Motor neuron (in vitro differentiated cells): ENCODE measurements around the gene OTOP3. TPM values are rescaled to one million over a fixed set of nuclear protein-coding genes. Genes with fewer than 3 reads are reported as not detected.
A peak's percentile ranks its signal among the peaks of the same experiment; 100 is the strongest.

Source experiments
- ATAC-seq, 8 experiments: fragments of 200-7000 bp; cut with Tn5 transposase; replicated peaks in 6 of 8; 2 replicates each; pipeline ENCODE4 v1.8.0; 2021; ENCODE audit warnings: mild to moderate bottlenecking in 8 of 8, moderate library complexity in 8 of 8
- H3K27ac ChIP-seq, 2 donors: fragments of 250-450 bp; sonication (Bioruptor Pico); 2 replicates each; pipeline ENCODE4 v1.9.0; 2021; ENCODE audit warnings: antibody characterized with exemption in 2 of 2, mild to moderate bottlenecking in 2 of 2, moderate library complexity in 1 of 2
- H3K4me1 ChIP-seq, 2 donors: fragments of 250-450 bp; sonication (Bioruptor Pico); replicated peaks in 1 of 2; 2 replicates each; pipeline ENCODE4 v1.6.1; 2021; ENCODE audit warnings: antibody characterized with exemption in 2 of 2, mild to moderate bottlenecking in 2 of 2, moderate library complexity in 1 of 2
- H3K4me3 ChIP-seq, 5 donors: fragments of 250-450 bp; sonication (Bioruptor Pico); 2 replicates each; pipeline ENCODE4 v1.9.0; 2021; ENCODE audit warnings: antibody characterized with exemption in 5 of 5, mild to moderate bottlenecking in 5 of 5, moderate library complexity in 4 of 5
- WGBS, 10 experiments: fragments of 450-650 bp; shearing (Covaris generic); methylation state at CpG; one replicate each; pipeline ENCODE4 v1.0.0; 2022; 5-methylcytosine and 5-hydroxymethylcytosine counted together
- in situ Hi-C, 9 experiments: fragments of 400-800 bp; cut with MboI; loops; one replicate each; pipeline ENCODE4 v1.15.0; 2021; ENCODE audit warnings: low sequenced_read_pairs in 9 of 9, low pct_unique_long_range_greater_than_20kb in 2 of 9; ENCODE audit not compliant: unreplicated experiment in 9 of 9
- total RNA-seq, 8 experiments: library from RNA; unstranded; fragments of 300-600 nt; gene quantifications; 2 replicates each; pipeline versions ENCODE4 v1.2.3 to v1.2.4, GENCODE V29; 2022

Gene OTOP3
- total RNA-seq, 8 experiments from 2014 or later = 0.10 to 0.38 (median 0.11) TPM; not detected in 5

DNA sequence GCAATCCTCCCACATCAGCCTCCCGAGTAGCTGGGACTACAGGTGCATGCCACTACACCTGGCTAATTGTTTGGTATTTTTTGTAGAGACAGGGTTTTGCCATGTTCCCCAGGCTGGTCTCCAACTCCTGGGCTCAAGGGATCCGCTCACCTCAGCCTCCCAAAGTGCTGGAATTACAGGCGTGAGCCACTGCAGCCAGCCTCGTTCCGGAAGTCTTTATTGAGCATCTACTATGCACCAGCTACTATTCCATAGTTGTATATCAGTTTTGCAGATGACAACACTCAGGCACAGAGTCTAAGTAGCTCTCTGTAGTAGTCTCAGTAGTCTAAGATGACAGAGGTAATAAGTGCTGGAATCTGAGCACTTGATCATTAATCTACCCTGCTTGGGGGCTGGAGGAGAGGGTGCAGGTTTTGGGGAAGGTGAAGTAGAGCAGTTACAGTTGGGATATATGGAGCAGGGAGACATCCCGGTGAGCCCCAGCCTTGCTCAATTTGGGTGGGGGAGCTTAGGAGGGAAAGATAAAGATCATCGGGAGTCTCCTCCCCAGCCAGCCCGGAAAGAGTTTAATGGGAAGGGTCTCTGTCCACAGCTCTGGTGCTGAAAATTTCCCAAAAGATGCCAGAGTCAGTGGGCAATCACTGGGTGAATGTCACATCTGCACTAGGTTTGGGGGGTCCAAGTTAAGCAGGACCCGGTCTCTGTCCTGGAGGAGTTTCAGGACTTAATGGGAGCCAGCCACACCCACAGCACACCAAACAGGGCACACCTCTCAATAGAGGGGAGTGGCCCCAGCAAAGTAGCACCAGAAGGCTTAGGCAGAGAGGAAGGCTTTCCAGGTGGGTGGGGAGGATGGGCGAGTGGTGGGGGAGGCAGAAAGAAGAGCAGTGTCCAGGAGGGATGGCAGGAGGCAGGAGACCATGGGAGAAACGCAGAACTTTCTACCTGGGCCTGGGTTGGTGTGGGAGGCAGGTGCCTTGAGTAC, 1.7 kb downstream of the OTOP3 start:
- 0 to 83% (median 47%) methylated on average over 1 to 5 of the region's 11 CpGs; no CpG with 5 or more reads in 2 of the 10 experiments for WGBS, 10 experiments
- Histone ChIP-seq H3K4me1 (peaks cover 5 to 7% of the 10 kb centered on the region in 2 donors), H3K27ac (no peak overlapping the region), H3K4me3 (no peak overlapping the region)
- no peak for ATAC-seq
- in situ Hi-C loops = no loop called here

DNA sequence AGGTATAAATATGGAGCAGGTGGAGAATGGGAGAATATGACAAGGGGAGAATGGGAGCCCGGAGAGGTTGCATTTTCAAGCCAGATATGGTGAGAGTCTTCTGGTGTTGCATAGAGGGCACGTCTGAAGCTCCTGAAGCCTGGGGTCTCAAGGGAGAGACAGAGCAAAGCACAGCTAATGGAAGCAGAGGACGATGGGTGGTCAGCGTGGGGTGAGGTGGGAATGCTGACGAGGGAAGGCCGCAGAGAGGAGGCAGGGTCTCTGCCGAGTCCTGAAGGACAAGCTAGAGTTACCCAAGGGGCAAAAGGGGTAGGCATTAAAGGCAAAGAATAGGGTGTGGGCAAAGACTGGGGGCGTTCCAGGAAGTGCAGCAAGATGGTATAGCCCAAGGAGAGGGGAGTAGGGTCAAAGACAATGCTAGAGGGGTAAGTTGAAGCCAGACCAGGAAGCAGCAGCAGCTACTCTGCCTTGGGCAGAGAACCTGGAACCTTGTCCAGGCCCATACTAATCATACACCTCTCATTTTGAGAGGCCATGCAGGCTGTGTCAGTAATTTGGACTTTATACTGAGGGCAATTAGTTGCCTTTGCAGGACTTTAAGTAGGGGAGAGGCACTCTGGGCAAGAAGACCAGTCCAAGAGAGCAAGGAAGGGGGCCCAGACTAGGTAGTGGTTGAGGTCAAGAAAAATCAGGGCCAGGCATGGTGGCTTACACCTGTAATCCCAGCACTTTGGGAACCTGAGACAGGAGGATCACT, 2.7 kb downstream of the OTOP3 start:
- no peak overlapping the region for H3K4me3 ChIP-seq
- no peak overlapping the region for H3K27ac ChIP-seq
- no peak for ATAC-seq
- in situ Hi-C loops = no loop called here
- 8 to 90% (median 20%) methylated on average over 2 to 6 of the region's 8 CpGs; no CpG with 5 or more reads in 2 of the 10 experiments for WGBS, 10 experiments
- H3K4me1 ChIP-seq = peaks cover 5 to 7% of the 10 kb centered on the region in 2 donors

DNA sequence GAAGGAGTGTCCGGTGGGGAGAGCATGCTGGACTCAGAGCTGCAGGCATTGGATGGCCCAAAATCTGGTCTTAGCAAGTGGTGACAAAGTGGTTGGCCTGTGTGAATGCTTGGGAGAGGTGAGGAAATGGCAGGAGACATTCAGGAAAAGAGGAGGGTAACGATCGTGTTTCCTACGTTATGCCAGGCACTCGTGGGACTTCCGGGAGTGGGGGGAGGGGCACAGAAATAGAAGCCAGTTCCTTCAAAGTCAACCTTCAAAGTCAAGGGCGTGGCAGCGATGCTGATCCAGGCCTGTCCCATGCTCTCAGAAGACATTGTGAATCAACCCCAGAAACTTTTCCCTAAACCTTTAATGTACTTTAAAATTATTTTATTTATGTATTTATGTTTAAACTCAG, 3.8 kb downstream of the OTOP3 start:
- Histone ChIP-seq H3K4me1 (peaks cover 5 to 7% of the 10 kb centered on the region in 2 donors), H3K4me3 (no peak overlapping the region), H3K27ac (no peak overlapping the region)
- WGBS, 10 experiments = 11 to 64% (median 41%) methylated on average over 2 to 7 of the region's 8 CpGs; no CpG with 5 or more reads in 4 of the 10 experiments
- no peak for ATAC-seq
- in situ Hi-C loops = no loop called here

DNA sequence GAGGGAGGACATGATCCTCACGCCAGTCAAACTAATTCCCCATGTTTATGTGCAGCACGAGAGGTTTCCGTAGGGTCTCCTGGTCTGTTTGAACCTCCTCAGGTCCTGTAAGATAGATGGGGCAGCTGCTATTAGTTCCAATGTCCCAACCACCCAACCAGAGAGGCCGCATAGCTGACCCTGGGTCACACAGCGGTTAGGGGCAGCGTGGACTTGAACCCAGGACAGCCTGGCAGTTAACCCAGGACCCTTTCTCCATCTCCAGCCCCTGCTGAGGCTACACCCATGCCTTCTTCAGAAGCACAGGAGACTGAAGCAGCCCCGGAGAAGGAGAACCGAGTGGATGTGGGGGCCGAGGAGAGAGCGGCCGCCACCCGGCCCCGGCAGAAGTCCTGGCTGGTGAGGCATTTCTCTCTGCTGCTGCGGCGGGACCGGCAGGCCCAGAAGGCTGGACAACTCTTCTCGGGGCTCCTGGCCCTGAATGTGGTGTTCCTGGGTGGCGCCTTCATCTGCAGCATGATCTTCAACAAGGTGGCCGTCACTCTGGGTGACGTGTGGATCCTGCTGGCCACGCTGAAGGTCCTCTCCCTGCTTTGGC, 5.5 kb downstream of the OTOP3 start:
- in situ Hi-C loops = no loop called here
- no peaks in the 10 kb centered on the region for H3K4me1 ChIP-seq
- no peak overlapping the region for H3K4me3 ChIP-seq
- H3K27ac ChIP-seq = no peak overlapping the region
- ATAC-seq = no peak
- 0 to 100% (median 42%) methylated on average over 1 to 5 of the region's 21 CpGs; no CpG with 5 or more reads in 4 of the 10 experiments for WGBS, 10 experiments

DNA sequence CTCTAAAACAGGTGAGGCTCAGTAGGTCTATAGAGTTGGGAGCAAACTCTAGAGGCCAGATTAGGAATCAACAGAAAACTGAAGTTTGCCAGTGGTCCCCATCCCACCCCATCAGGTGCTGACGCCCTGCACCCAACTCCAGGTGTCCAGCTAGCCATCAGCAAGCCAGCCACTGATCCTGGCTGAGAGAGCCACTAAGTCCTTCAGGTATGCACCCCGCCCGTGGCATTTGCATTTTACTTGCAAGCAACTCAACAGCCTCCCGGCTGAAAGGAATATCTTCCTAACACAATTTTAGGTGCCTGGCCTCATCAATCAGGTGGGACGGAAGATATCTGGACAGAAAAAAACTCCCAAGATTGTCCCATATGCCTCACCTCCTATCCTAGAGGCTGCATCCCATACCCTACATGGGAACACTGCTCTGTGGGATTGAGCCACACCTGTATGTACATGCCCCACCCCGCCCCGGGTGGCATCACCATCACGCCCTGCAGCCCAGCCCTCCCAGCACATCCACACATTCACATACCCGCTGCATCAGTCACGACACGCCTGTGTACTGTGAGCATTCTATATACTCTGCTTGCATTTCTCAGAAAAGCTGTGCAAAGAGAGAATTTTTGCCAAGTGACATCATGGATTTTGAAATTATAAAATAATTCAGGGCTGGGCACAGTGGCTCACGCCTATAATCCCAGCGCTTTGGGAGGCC, 8.3 kb downstream of the OTOP3 start:
- in situ Hi-C loops = no loop called here
- ATAC-seq = peak in 3 of 8 experiments; percentile 52 to 99 (median 97)

DNA sequence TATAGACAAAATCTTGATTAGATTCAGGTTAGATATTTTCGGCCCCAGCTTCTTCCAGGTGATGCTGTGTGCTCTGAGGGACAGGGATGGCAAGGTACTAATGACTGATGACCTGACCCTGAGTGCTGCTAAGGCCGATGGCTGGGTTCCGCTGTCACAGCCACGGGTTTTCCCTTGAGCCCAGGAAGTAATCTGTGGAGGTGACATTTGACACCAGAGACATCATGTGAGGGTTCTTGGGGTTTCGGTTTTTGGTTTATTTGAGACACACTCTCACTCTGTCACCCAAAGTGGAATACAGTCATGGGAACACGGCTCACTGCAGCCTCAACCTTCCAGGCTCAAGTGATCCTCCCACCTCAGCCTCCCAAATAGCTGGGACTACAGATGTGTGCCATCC, 9.8 kb downstream of the OTOP3 start:
- no peaks in the 10 kb centered on the region for H3K4me1 ChIP-seq
- no peak for ATAC-seq
- 0 to 100% (median 37%) methylated on average over 1 to 6 of the region's 6 CpGs; no CpG with 5 or more reads in 3 of the 10 experiments for WGBS, 10 experiments
- in situ Hi-C loops = no loop called here
- no peak overlapping the region for H3K4me3 ChIP-seq
- no peak overlapping the region for H3K27ac ChIP-seq

More for the DNA sequence above, 8.3 kb downstream of the OTOP3 start:
- no peak overlapping the region for H3K4me3 ChIP-seq
- no peak overlapping the region for H3K27ac ChIP-seq
- no peaks in the 10 kb centered on the region for H3K4me1 ChIP-seq
- 16 to 82% (median 43%) methylated on average over 3 to 6 of the region's 13 CpGs; no CpG with 5 or more reads in 4 of the 10 experiments for WGBS, 10 experiments

DNA sequence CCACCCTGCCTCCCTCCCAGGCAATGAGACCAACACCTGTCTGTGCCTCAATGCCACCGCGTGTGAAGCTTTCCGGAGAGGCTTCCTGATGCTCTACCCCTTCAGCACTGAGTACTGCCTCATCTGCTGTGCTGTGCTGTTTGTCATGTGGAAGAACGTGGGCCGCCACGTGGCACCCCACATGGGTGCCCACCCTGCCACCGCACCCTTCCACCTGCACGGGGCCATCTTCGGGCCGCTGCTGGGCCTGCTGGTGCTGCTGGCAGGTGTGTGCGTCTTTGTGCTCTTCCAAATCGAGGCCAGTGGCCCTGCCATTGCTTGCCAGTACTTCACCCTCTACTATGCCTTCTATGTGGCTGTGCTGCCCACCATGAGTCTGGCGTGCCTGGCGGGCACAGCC, 10.9 kb downstream of the OTOP3 start:
- ATAC-seq = no peak

DNA sequence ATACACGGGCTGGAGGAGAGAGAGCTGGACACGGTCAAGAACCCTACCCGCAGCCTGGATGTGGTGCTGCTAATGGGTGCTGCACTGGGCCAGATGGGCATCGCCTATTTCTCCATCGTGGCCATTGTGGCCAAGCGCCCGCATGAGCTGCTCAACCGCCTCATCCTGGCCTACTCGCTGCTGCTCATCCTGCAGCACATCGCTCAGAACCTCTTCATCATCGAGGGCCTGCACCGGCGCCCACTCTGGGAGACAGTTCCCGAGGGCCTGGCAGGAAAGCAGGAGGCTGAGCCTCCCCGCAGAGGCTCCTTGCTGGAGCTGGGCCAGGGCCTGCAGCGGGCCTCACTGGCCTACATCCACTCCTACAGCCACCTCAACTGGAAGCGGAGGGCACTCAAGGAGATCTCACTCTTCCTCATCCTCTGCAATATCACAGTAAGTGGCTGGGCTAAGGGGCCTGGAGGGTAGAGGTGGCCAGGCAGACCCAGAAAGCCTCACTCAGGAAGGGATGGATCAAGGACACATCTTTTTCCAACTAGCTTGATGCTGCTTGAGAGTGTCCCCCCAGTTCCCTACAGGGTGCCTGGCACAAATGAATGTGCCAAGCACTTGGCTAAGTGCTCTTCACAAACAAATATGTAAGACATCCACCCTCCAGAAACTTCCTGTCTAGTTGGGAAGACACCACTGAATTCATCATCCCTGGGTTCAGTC, 11.5 kb downstream of the OTOP3 start:
- peaks cover 0 to 1% of the 10 kb centered on the region in 2 donors for H3K4me1 ChIP-seq
- no peak overlapping the region for H3K4me3 ChIP-seq
- ATAC-seq = no peak
- WGBS, 10 experiments = 70 to 100% (median 79%) methylated on average over 2 to 8 of the region's 17 CpGs; no CpG with 5 or more reads in 3 of the 10 experiments
- in situ Hi-C loops = no loop called here
- H3K27ac ChIP-seq = no peak overlapping the region

More for the DNA sequence above, 10.9 kb downstream of the OTOP3 start:
- Histone ChIP-seq H3K4me1 (no peaks in the 10 kb centered on the region), H3K4me3 (no peak overlapping the region), H3K27ac (no peak overlapping the region)
- in situ Hi-C loops = no loop called here
- 60 to 100% (median 68%) methylated on average over 1 to 11 of the region's 14 CpGs; no CpG with 5 or more reads in 6 of the 10 experiments for WGBS, 10 experiments

DNA sequence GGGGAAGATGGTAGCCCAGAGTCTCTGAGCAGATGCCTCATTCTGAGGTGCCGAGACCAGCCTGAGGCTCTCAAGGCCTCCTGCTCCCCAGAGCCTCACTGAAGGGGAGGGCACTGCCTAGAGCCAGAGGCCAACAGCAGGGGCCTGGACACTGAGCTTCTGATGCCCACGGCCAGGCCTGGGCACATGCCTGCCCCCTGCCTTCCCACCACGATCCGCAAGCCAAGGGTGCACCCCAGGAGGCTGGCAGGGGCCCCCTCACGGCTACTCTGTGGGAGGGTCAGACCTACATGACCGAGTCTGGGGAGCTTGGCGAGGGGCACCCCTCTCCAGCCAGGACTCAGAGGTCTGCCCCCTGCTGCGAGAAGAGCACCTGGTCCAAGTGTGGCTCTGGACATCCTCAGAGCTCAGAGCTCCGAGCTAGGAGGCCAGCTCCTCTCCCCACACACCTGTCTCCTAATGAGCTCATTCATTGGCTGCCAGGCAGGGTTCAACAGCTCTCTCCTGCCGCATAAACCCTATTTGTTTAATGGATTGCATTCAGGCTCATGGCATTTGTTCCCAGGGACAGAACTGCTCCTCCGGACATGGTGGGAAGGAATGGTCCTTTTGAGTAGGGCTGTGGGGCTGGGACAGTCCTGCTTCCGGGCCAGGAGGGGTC, 13.9 kb downstream of the OTOP3 start:
- WGBS, 10 experiments = 20 to 80% (median 60%) methylated on average over 1 to 3 of the region's 12 CpGs; no CpG with 5 or more reads in 5 of the 10 experiments
- no peak overlapping the region for H3K4me3 ChIP-seq
- in situ Hi-C loops = no loop called here
- H3K27ac ChIP-seq = no peak overlapping the region
- peaks cover 6 to 8% of the 10 kb centered on the region in 2 donors for H3K4me1 ChIP-seq
- ATAC-seq = peak in 5 of 8 experiments; percentile 6 to 20 (median 14)

DNA sequence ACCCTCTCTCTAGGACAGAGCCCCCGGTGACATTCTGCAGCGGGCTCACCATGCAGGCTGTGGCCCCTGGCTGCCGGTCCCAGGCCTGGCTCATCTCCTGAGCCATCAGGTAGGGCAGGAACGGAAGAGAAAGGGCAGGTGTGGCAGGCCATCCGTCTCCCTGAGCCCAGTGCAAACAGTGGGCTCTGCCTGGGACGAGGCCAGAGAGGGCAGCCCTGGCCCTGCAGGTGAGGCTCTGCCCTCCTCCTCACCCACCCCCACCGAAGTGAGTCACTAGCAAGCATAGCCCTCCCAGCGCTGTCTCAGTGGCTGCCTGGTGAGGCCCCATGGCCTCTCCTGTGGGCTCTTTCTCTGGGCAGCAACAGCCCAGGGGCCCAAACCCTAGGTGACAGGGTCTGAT, 14.5 kb downstream of the OTOP3 start:
- WGBS, 10 experiments = 40 to 80% methylated on average over 1 of the region's 8 CpGs; no CpG with 5 or more reads in 8 of the 10 experiments
- no peak overlapping the region for H3K27ac ChIP-seq

DNA sequence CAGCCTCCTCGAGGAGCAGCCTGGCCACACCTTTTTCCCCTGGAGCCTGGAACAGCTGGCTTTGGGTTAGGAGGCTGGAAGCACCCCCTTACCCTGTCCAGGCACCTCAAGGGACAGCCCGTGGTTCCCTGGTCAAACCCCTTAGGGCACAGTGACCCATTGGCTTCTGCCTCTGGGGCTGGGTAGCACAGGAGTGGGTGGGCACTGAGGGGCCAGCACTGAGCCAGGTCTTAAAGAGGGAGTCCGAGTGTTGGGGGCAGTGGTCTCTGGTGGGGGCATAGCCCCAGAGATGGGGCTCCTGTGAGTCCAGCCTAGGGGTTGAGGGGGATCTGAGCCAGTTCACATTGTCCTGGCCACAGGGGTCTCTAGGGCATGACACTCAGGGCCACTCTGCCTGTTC, 15.4 kb downstream of the OTOP3 start:
- in situ Hi-C loops = no loop called here
- H3K4me1 ChIP-seq = peaks cover 6 to 8% of the 10 kb centered on the region in 2 donors
- H3K4me3 ChIP-seq = no peak overlapping the region
- ATAC-seq = no peak
- 60 to 100% (median 60%) methylated on average over 1 of the region's 3 CpGs; no CpG with 5 or more reads in 7 of the 10 experiments for WGBS, 10 experiments
- H3K27ac ChIP-seq = no peak overlapping the region

More for the DNA sequence above, 14.5 kb downstream of the OTOP3 start:
- Histone ChIP-seq H3K4me3 (no peak overlapping the region), H3K4me1 (peaks cover 6 to 8% of the 10 kb centered on the region in 2 donors)
- in situ Hi-C loops = no loop called here
- peak in 5 of 8 experiments; percentile 32 to 60 (median 36) for ATAC-seq
